ENCODE results near the gene CORT. TPM values are rescaled to one million over a fixed set of nuclear protein-coding genes. Genes with fewer than 3 reads are reported as not detected.
A peak's percentile ranks its signal among the peaks of the same experiment; 100 is the strongest.

CORT gene
- total RNA-seq, 6 donors from 2014 or later: 0.26 to 0.59 TPM; not detected in 4

DNA sequence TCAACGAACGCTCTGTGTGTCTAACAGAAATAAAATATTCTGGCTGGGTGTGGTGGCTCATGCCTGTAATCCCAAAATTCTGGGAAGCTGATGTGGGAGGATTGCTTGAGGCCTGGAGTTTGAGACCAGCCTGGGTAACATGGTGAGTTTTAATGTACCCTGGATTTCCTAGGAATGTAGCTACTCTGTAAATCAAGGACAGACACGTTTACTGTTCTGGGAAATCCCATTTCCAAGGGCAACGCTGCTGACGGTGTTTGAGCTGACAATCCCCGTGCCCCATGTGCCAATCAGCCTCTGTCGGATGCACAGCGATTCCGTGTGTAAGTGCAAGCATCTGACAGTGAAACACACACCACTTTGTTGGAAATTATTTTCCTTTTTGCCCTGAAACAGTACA is 8.0 kb downstream of the CORT start:
- WGBS, 2 donors: 66 to 68% methylated on average over 9 of the region's 9 CpGs
- no peaks in the 10 kb centered on the region for H3K9me3 ChIP-seq
- peaks cover 5 to 23% (median 13%) of the 10 kb centered on the region in 4 donors for H3K36me3 ChIP-seq
- TF ChIP-seq POLR2A (IDR thresholded peaks at IDR 0.05) (no peak), POLR2AphosphoS5 (IDR thresholded peaks at IDR 0.05) (no peak), EP300 (IDR thresholded peaks at IDR 0.05) (no peak), CTCF (IDR thresholded peaks at IDR 0.05) (no peak)
- no peaks in the 10 kb centered on the region for H3K27me3 ChIP-seq
- ATAC-seq (ENCODE audit: low FRiP score in 2 of 2) (no peak), DNase-seq (no peak)
- H3K4me3 ChIP-seq: peak overlapping the region in 1 of 4 donors; percentile 15
- H3K4me1 ChIP-seq: peaks cover 0 to 16% (median 10%) of the 10 kb centered on the region in 4 donors
- peak overlapping the region in 3 of 4 donors; percentile 34 to 67 (median 43) for H3K27ac ChIP-seq

- Histone ChIP-seq H3K4me1 (peaks cover 0 to 17% (median 14%) of the 10 kb centered on the region in 4 donors), H3K4me3 (no peak overlapping the region), H3K27ac (peak overlapping the region in 3 of 4 donors; percentile 15 to 54 (median 43)), H3K9me3 (no peaks in the 10 kb centered on the region), H3K36me3 (peaks cover 13 to 36% (median 22%) of the 10 kb centered on the region in 4 donors), H3K27me3 (no peaks in the 10 kb centered on the region)
- DNase-seq (peak in 1 of 2 donors; percentile 26), ATAC-seq (ENCODE audit: low FRiP score in 2 of 2) (no peak)
- WGBS, 2 donors: 42 to 45% methylated on average over 3 of the region's 3 CpGs
- TF ChIP-seq POLR2A (IDR thresholded peaks at IDR 0.05): no peak
- no peak for TF ChIP-seq POLR2AphosphoS5 (IDR thresholded peaks at IDR 0.05)
- no peak for TF ChIP-seq CTCF (IDR thresholded peaks at IDR 0.05)
- TF ChIP-seq EP300 (IDR thresholded peaks at IDR 0.05): no peak
Observed at GRCh38 chr1:10459184-10459583, 9.4 kb downstream of the CORT start.

- TF ChIP-seq POLR2A (IDR thresholded peaks at IDR 0.05) (no peak), EP300 (IDR thresholded peaks at IDR 0.05) (no peak), POLR2AphosphoS5 (IDR thresholded peaks at IDR 0.05) (no peak), CTCF (IDR thresholded peaks at IDR 0.05) (no peak)
- 98 to 99% methylated on average over 2 of the region's 2 CpGs for WGBS, 2 donors
- Histone ChIP-seq H3K27me3 (no peaks in the 10 kb centered on the region), H3K9me3 (no peaks in the 10 kb centered on the region), H3K4me3 (no peak overlapping the region), H3K27ac (no peak overlapping the region), H3K36me3 (peaks cover 24 to 73% (median 52%) of the 10 kb centered on the region in 4 donors), H3K4me1 (peaks cover 9 to 16% (median 12%) of the 10 kb centered on the region in 4 donors)
- no peak for DNase-seq
- ATAC-seq (ENCODE audit: low FRiP score in 2 of 2): no peak
Observed at GRCh38 chr1:10467078-10467477, 17.2 kb downstream of the CORT start.

- TF ChIP-seq POLR2AphosphoS5 (IDR thresholded peaks at IDR 0.05): no peak
- TF ChIP-seq EP300 (IDR thresholded peaks at IDR 0.05): no peak
- no peak for TF ChIP-seq CTCF (IDR thresholded peaks at IDR 0.05)
- TF ChIP-seq POLR2A (IDR thresholded peaks at IDR 0.05): no peak
- 90 to 99% methylated on average over 4 of the region's 4 CpGs for WGBS, 2 donors
- H3K27ac ChIP-seq: no peak overlapping the region
- no peaks in the 10 kb centered on the region for H3K9me3 ChIP-seq
- H3K4me1 ChIP-seq: peaks cover 8 to 26% (median 16%) of the 10 kb centered on the region in 4 donors
- H3K4me3 ChIP-seq: no peak overlapping the region
- ATAC-seq (ENCODE audit: low FRiP score in 2 of 2) (no peak), DNase-seq (no peak)
- H3K36me3 ChIP-seq: peaks cover 15 to 44% (median 33%) of the 10 kb centered on the region in 4 donors
- H3K27me3 ChIP-seq: no peaks in the 10 kb centered on the region
Observed at GRCh38 chr1:10470043-10470442, 20.2 kb downstream of the CORT start.
